Activated T-cell treated with anti-CD3 and anti-CD28 coated beads for 24 hours (primary cell): Measurements from ENCODE around the gene NNAT.
"Not testable (repeated sequence)": the region's sequence is repeated elsewhere in the genome, so short reads cannot be mapped to it uniquely, and the experiment has no call there.

ENCODE experiments used
- DNase-seq: peaks from one replicate; pipeline ENCODE4 v3.0.0-alpha.2; 2020; ENCODE audit warnings: low read depth

Gene NNAT, protein sequence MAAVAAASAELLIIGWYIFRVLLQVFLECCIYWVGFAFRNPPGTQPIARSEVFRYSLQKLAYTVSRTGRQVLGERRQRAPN

DNA sequence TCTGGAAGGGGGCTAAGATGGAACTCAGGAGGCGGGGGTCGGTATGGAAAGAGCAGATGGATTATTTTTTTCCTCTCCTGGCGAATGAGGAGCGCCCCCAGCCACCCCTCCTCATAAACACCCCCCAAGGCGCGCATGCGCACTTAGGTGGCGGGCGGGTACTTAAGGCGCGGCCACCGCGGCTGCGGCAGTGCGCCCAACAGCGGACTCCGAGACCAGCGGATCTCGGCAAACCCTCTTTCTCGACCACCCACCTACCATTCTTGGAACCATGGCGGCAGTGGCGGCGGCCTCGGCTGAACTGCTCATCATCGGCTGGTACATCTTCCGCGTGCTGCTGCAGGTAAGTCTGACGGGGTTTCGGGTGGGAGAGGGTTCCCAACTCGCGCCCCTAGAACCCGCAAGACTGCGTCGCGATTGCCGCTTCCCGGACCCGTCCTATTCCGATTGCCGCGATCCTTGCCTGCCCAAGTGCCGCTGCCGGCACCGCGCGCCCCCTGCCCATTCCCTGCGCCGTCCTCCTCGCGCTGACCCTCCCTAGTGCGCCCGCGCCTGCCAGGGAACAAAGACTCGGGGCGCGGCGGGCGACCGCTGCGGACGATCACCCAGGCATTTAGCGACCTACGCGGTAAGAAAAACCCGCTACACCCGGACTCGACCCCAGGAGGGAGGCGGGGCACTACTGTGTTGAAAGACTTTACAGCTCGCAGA, at the start of gene NNAT:
Gene NNAT (plus strand): TSS at position 190 of the 711 bp plus-strand sequence. CDS start 82 bp downstream, at position 272.
- no peak for DNase-seq

DNA sequence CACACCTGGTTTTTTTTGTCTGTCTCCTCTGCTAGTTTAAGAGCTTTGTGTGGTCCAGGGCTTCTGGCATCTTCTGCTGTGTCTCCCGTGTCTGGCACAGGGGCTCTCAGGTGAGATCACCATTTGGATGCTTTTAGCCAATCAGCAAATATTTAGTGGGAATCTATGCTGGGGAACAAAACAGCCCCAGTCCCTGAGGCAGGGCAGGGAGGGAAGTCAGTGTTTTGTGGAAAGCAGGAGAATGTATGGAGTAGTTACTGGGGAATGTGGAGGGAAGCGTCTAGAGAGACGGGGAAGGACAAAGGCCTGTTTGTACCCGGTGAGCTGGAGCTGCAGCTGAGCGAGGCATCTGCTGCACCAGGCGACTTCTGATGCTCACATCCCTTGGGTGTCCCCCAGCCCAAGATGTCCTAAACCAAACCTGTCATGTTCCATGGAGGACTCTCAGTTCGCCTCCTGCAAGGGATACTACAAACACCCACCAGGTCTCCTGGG, 49.3 kb upstream of the NNAT start:
- no peak for DNase-seq

GRCh38 chr20:37472435-37472834, 48.6 kb upstream of the NNAT start:
- DNase-seq: not testable (repeated sequence)

DNA sequence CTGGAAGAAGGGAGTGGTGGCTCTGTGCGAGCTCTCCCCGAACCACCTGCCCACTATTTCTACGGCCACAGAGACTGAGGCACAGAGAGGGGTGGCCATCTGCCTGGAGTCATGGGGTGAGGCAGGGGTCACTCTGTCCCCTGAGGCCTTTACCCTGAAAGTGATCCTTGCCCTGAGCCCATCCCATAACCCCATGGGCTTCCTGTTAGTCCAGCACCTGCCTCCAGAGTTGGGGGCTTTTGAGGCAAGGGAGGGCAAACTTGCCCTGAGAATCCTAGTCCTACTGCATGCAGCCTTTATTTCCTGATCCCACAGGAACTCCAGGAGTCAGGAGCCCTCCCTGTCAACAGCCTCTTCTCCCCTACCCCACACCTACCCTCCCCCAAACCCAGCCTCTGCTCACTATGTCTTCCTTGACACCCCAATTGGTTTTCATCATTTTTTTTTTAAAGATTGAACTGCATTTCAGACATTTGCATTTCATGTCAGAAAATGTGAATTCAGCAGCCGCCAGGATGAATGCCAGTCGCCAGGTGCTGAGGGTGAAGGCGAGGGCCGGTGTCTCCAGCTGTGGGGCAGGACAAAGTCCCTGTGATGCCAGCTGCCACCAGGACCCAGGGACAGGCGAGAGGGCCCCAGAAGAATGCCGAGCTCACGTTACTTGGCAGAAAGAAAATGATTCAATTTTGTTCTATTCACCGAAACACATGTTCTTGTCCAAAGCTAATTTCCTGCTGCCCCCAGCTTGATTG, 47.6 kb upstream of the NNAT start:
- no peak for DNase-seq

- DNase-seq: no peak
Measured at GRCh38 chr20:37474386-37474785, 46.7 kb upstream of the NNAT start.

DNA sequence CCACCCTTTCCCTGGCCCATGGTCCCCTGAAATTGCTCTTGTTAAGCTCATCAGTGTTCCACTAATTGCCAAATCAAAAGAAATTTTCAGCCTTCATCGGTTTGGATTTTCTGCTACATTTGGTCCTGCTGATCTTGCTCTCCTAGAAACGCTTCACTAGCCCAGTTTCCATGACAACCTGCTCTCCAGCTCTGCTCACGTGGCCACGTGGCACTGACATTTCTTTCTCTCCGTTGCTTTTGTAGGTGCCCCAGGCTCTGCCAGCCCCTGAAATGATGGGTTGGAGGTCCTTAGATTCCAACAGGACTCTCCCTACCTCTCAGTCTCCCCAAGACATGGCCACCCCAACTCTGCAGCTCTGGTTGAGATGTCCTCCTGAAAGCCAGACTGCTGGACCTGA, 45.8 kb upstream of the NNAT start:
- no peak for DNase-seq

- no peak for DNase-seq
Measured at GRCh38 chr20:37477041-37477440, 44.0 kb upstream of the NNAT start.

DNA sequence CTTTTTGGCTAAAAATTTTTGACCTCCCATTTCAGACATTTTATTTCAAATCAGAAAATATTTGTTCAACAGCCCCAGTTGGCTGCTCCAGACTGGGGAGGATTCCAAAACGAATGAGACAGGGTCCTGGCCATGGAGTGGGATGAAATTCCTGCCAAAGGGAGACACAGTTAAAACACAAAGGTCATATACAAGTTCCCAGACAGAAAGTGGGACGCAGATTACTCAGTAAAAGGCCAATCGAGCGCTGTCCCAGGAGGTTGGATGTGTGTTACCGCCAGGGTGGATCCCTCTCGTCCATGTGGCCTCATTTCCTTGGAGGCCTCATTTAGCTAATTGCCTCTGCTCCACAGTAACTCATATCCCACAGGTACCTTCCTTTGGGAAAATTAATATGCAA, 41.8 kb upstream of the NNAT start:
- DNase-seq: no peak

DNA sequence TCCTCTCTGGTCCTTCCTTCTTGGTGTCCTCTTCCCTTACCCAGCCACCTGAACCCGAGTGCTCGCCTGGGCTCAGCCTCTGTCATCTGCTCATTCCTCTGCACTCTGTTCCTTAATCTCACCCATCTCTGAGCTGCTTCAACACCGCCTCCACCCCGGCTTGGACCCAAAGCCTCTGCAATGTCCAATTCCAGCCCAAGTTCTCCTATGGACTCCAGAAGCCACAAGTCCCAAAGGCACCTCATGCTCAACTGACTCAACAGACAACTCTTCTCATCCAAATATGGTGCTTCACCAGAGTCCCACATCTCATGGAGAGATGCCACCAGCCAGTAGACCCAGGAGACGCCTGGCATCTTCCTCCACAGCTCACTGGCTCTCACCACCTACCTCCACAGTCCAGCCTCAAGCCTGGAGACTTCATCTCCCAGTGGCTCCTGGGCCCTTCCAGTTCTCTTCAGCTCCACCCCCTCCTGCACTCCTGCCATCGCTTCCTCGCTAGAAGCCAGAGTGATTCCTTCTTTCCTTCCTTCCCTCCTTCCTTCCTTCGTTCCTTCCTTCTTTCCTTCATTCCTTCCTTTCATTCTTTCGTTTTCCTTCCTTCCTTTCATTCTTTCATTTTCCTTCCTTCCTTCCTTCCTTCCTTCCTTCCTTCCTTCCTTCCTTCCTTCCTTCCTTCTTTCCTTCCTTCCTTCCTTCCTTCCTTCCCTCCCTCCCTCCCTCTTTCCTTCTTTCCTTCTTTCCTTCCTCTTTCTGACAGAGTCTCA, 40.9 kb upstream of the NNAT start:
- no peak for DNase-seq

DNA sequence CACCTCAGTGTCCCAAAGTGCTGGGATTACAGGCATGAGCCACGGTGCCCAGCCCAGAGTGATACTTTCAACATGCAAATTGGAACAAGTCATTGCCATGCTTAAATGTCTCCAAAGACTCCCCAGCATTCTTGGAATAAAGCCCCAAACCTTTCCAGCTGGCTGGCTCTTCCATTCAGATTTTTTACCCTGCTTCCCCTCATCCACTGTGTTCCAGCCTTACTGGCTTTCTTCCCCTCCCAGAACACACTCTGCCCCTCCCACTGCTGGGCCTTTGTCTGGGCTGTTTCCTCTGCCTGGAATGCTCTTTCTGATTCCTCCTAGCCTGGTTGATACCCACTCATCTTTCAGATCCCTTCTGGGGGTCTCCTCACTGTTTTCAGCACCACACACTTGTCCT, 40.1 kb upstream of the NNAT start:
- no peak for DNase-seq

DNA sequence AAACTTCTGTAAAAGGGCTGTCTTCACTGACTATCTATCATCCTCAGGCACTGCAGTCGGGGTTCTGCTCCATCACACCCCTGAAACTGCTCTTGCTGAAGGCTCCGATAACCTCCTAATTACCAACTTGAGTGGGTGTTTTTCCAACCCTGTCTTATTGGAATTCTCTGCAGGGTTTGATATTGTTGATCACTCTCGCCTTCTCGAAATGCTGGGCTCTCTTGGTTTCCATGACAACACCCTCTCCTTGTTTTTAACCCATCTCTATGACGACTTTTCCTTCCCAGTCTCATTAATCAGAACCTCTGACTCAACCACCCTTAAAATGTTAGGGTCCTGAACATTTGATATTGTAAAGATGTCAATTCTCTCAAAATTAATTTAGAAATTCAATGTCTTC, 39.4 kb upstream of the NNAT start:
- DNase-seq: no peak

DNA sequence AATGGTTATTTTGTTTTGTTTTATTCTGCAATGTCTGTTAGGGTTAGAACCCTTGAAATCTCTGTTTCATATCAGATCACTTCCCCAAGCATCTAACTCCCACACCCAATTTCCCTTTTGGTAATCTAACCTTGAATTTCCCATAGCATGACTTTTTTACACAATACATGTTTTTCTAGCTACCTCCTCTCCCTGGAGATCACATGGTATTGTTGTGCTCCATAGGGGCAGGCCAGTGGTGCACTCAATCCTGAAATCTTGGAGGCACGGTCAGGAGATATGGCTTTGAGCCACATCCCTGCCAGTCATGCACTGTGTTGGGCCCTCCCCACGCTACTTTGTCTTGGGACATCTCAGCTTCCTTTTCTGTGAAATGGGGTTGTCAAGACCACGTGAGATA, 36.7 kb upstream of the NNAT start:
- DNase-seq: no peak

GRCh38 chr20:37486209-37486608, 34.8 kb upstream of the NNAT start:
- DNase-seq: not testable (repeated sequence)

DNA sequence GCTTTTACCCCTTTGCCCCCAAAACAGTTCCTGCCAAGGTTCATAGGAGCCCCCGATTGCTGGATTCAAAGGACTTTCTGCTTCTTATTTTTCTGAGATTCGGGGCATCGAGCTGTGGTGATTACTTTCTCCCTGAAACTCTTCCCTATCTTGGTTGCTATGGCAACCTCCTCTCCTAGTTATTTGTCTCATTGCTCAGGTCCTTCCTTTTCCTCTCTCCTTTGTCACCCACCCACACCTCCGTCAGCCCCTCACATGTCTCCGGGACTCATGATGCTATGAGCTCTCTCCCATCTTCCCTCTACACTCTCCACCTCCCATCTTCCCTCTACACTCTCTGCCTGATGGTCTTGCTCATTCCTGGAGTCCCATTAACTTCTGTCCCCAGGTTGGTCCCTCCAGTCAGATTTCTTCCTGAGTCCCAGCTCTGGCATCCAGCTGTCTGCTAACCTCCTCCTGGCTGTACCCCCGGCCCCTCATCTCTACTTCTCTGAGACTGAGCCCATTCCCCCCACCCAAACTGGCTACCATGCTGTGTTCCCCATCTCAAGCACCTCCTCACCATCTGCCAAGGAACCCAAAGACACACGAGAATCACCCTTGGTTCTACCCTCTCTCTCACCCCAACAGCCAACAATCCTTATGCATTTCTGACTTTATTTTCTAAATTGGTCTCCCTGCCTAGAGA, 30.2 kb upstream of the NNAT start:
- no peak for DNase-seq

DNA sequence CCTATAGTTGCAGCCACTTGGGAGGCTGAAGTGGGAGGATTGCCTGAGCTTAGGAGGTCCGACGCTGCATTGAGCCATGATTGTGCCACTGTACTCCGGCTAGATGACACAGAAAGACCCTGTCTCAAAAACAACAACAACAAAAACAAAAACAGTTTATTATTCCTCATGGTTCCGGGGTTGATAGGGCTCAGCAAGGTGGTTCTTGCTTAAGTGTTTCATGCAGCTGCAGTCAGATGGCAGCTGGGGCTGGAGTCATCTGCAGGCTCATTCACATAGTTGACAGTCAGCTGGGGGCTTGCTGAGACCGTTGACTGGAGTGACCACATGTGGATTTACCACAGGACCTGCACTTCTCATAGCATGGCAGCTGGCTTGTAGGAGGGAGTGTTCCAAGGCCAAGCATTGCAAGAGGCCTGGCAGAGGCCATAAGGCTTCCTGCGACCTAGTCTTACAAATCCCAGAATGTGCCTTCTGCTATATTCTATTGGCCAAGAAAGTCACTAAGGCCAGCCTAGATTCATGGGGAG, 28.9 kb upstream of the NNAT start:
- no peak for DNase-seq

- DNase-seq: no peak
Measured at GRCh38 chr20:37492945-37493344, 28.1 kb upstream of the NNAT start.

DNA sequence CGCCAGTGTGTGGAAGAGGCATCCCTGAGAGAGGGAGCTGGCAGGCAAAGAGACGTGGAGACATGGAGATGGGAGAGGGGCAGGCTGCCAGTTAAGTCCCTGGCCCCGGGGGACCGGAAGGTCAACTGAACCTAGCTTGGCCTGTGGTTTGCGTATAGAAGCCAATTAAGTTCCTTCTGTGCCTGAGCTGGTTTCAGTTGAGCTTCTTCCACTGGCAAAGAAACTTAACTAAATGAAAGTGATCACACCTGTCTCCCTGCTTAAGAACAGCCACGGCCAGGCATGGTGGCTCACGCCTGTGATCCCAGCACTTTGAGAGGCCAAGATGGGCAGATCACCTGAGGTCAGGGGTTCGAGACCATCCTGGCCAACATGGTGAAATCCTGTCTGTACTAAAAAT, 26.7 kb upstream of the NNAT start:
- DNase-seq: no peak

- no peak for DNase-seq
Measured at GRCh38 chr20:37494796-37495195, 26.3 kb upstream of the NNAT start.

DNA sequence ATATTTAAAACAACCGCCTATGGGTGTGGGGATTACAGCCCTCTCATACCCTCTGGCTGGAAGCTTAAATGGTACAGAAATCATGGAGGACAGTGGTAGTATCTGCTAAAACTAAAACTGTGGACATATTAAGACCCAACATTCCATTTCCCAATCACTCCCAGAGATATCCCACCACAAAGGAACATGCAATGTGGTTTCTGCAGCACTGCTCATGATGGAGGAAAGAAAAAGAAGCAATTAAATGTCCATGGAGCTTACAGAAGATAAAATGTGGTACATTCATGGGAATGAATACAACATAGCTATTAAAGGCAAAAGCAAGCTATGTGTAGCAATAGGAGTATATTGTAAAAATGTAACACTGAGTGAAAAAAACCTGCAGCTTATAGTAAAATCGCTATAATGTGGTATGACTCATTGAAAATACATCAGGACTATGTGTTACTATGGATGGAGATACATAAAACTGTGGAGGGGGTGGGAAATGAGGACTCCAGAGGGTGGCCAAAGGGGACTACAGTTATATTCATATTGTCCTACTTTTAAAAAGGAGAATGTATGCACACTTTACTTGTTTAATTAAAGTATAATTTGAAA, 22.9 kb upstream of the NNAT start:
- DNase-seq: no peak

DNA sequence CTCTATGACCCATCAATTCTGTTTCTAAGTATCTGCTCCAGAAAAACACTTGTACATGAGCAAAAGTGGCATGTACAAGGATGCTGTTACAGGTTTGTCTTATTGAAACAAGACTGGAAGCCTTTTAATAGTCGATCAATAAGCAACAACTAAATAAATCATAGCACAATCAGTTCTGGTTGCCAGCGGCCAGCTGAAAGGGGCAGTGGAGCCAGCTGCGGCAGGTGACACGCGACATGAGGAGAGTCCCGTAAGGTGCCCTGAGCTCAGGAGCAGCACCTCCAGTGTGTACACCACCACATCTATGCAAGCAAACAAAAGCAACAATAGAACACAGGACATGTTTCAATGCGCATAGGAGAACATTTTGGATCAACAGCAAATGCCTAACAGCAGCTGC, 20.7 kb upstream of the NNAT start:
- DNase-seq: no peak

- no peak for DNase-seq
Measured at GRCh38 chr20:37501940-37502339, 19.1 kb upstream of the NNAT start.
